Activated CD4-positive, alpha-beta T cell treated with anti-CD3 and anti-CD28 coated beads, Interleukin-2, Interleukin-6, amounts not matched to agents 100 ng/mL and 50 ng/mL, durations not matched to agents 16 hours and 8 hours (primary cell): ENCODE results near the gene TBC1D2B.

Experiments used
- DNase-seq: peaks from one replicate; pipeline ENCODE4 v3.0.0-alpha.2; 2020

The TBC1D2B gene

GRCh38 chr15:78052001-78052401 is 25.5 kb downstream of the TBC1D2B start:
- DNase-seq: no peak

GRCh38 chr15:78051596-78051995 is 25.9 kb downstream of the TBC1D2B start:
- DNase-seq: no peak

GRCh38 chr15:78050826-78051225 is 26.7 kb downstream of the TBC1D2B start:
- peak; percentile 64 for DNase-seq

GRCh38 chr15:78050441-78050809 is 27.1 kb downstream of the TBC1D2B start:
- peak; percentile 37 for DNase-seq

- DNase-seq: peak; percentile 86
Measured at GRCh38 chr15:78049691-78050440, 27.6 kb downstream of the TBC1D2B start.

- no peak for DNase-seq
Measured at GRCh38 chr15:78048628-78048920, 28.9 kb downstream of the TBC1D2B start.

- peak; percentile 73 for DNase-seq
Measured at GRCh38 chr15:78047761-78048627, 29.5 kb downstream of the TBC1D2B start.

- DNase-seq: peak; percentile 84
Measured at GRCh38 chr15:78046796-78047341, 30.6 kb downstream of the TBC1D2B start.

GRCh38 chr15:78045189-78045588 is 32.3 kb downstream of the TBC1D2B start:
- DNase-seq: no peak

- DNase-seq: peak; percentile 71
Measured at GRCh38 chr15:78044407-78045155, 32.9 kb downstream of the TBC1D2B start.

GRCh38 chr15:78041946-78042345 is 35.6 kb downstream of the TBC1D2B start:
- no peak for DNase-seq

GRCh38 chr15:78040653-78041244 is 36.8 kb downstream of the TBC1D2B start:
- DNase-seq: no peak

- no peak for DNase-seq
Measured at GRCh38 chr15:78038585-78039247, 38.8 kb downstream of the TBC1D2B start.

- DNase-seq: peak; percentile 47
Measured at GRCh38 chr15:78037779-78038305, 39.7 kb downstream of the TBC1D2B start.

GRCh38 chr15:78037328-78037727 is 40.2 kb downstream of the TBC1D2B start:
- DNase-seq: no peak

- DNase-seq: no peak
Measured at GRCh38 chr15:78035861-78036476, 41.5 kb downstream of the TBC1D2B start.

- DNase-seq: peak; percentile 56
Measured at GRCh38 chr15:78035321-78035751, 42.2 kb downstream of the TBC1D2B start.

- DNase-seq: peak; percentile 93
Measured at GRCh38 chr15:78034495-78035191, 42.9 kb downstream of the TBC1D2B start.

GRCh38 chr15:78033864-78034263 is 43.6 kb downstream of the TBC1D2B start:
- peak; percentile 48 for DNase-seq

- DNase-seq: no peak
Measured at GRCh38 chr15:78032671-78033070, 44.8 kb downstream of the TBC1D2B start.

GRCh38 chr15:78024883-78025282 is 52.6 kb downstream of the TBC1D2B start:
- no peak for DNase-seq
